HG03045 (cell line): ENCODE measurements around the gene ISY1.
"Not testable (repeated sequence)": the region's sequence is repeated elsewhere in the genome, so short reads cannot be mapped to it uniquely, and the experiment has no call there.

Experiments
- ATAC-seq: cut with Tn5 transposase; IDR thresholded peaks from one replicate; pipeline ENCODE4 v1.9.1; 2021; ENCODE audit warnings: mild to moderate bottlenecking, moderate library complexity; ENCODE audit not compliant: unreplicated experiment

The ISY1 gene

GRCh38 chr3:129166579-129167332, 5.9 kb upstream of the ISY1 start:
- ATAC-seq, result no peak

DNA sequence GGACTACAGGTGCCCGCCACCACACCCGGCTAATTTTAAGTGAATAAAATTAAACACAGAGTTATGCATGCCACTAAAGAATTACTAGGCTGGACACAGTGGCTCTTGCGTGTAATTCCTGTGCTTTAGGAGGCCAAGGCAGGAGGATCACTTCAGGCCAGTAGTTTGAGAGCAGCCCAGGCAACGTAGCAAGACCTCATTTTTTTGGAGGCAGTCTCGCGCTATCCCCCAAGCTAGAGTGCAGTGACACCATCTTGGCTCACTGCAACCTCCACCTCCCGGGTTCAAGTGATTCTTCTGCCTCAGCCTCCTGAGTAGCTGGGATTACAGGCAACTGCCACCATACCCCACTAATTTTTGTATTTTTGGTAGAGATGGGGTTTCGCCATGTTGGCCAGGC, 4.7 kb upstream of the ISY1 start:
- not testable (repeated sequence) for ATAC-seq

DNA sequence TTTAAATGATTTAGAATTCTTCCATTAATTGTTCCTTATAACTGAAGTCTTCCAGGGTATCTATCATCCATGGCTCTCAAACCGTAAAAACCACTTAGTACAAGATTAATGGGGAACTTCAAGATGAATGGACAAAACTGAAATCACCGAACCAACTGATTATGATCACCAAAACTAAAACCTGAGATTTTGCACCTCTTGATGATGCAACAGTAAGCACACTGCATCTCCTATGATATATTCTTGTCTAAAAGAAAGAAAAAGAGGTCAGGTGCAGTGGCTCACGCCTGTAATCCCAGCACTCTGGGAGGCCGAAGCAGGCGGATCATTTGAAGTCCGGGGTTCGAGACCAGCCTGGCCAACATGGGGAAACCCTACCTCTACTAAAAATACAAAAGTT, 3.6 kb upstream of the ISY1 start:
- no peak for ATAC-seq

- no peak for ATAC-seq
Measured at GRCh38 chr3:129162729-129163579, 2.1 kb upstream of the ISY1 start.

GRCh38 chr3:129161860-129162271, 1.0 kb upstream of the ISY1 start:
- no peak for ATAC-seq

- no peak for ATAC-seq
Measured at GRCh38 chr3:129144786-129145185, 16.1 kb downstream of the ISY1 start.

DNA sequence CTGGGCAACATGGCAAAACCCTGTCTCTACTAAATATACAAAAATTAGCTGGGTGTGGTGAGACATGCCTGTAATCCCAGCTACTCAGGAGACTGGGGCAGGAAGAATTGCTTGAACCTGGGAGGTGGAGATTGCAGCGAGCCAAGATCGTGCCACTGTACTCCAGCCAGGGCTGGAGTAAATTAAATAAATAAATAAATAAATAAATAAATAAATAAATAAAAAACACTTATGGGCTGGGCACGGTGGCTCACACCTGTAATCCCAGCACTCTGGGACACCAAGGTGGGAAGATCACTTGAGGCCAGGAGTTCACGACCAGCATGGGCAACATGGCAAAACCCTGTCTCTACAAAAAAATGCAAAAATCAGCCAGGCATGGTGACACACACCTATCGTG, 19.9 kb downstream of the ISY1 start:
- ATAC-seq, result not testable (repeated sequence)

- no peak for ATAC-seq
Measured at GRCh38 chr3:129139911-129140310, 21.0 kb downstream of the ISY1 start.

DNA sequence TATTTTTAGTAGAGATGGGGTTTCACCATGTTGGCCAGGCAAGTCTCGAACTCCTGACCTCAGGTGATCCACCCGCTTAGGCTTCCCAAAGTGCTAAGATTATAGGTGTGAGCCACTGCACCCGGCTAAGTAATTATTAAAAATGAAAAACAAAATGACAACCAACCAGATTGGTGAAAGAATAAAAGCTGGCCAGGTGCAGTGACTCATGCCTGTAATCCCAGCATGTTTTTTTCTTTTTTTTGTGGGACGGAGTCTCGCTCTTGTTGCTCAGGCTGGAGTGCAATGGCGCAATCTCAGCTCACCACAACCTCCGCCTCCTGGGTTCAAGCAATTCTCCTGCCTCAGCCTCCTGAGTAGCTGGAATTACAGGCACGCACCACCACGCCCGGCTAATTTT, 24.6 kb downstream of the ISY1 start:
- ATAC-seq, result not testable (repeated sequence)

DNA sequence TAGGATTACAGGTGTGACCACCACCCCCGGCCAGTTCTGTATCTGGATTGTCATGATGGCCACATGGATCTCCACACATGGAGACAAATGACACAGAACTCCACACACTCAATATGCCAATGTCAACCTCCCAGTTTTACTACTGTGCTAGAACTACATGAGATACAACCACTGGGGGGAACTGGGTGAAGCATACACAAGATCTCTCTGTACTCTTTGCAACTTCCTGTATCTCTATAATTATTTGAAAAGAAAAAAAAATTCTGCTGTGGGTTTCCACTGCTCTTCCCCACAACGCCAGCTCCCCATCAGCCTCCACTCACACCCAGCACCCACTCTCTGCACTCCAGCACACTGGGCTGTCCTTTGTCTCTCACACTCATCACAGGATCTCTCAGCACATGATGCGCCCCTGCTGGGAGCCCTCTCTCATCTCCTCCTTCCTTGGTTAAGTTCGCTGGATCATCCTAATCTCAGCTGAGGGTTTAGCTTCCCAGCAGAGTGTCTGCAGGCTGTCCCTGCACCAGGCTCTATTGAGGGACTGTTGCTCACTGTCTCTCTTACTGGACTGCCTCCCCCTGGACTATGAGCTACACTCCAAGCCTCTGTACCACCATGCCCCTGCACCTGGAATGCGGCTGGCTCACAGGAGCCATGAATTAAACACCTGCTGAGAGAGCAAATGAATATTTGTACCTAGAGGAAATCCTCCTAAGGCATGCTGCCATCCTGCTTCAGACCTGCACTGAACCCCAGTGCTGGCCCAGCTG, 28.6 kb downstream of the ISY1 start:
- no peak for ATAC-seq

- no peak for ATAC-seq
Measured at GRCh38 chr3:129131465-129132088, 29.3 kb downstream of the ISY1 start.

GRCh38 chr3:129130291-129130813, 30.5 kb downstream of the ISY1 start:
- no peak for ATAC-seq

- no peak for ATAC-seq
Measured at GRCh38 chr3:129128357-129129155, 32.3 kb downstream of the ISY1 start.

GRCh38 chr3:129126726-129127280, 34.1 kb downstream of the ISY1 start:
- ATAC-seq, result no peak

GRCh38 chr3:129123314-129124060, 37.4 kb downstream of the ISY1 start:
- no peak for ATAC-seq

DNA sequence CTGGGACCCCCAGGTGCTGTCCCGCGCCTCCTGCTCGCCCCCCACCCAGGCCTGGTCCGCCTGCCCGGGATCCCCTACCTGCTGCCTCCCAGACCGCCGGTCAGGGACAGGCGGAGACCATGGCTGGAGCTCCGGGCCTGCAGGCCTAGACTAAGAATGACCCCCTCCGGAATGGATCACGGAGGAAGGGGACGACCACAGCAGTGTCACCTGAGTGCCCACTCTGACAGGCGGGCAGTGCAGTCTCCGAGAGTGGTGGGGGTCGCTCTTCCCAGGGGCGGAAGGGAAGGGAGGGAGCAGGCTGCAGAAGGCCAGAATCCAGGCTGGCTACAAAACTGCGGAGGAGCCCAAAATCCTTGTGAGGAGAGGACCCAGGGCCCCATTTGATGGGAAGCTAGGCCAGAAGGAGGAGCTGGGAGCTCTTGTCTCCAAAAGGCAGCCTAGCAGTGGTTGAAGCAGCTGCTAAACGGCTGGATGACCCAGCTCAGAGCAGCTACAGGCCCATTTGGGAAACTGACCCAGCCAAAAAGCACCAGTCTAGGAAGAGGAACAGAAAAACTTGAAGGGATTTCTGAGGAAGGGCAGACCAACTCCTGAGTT, 38.4 kb downstream of the ISY1 start:
- ATAC-seq, result no peak

GRCh38 chr3:129121792-129122411, 39.0 kb downstream of the ISY1 start, which contains the start of gene RAB43:
Gene RAB43 (minus strand): TSS chr3:129121804. CDS start chr3:129121489, 315 bp downstream.
- peak; percentile 44 for ATAC-seq
